Mesendoderm (in vitro differentiated cells): ENCODE results near the gene PRKCA.

Experiments used
- DNase-seq: peaks from one replicate; pipeline ENCODE4 v3.0.0; 2013
- H2AK5ac ChIP-seq: 2 replicates; pipeline ENCODE4 v1.6.1; 2013; ENCODE audit warnings: low read length, inconsistent platforms
- H2BK120ac ChIP-seq: 2 replicates; pipeline ENCODE4 v1.6.1; 2013; ENCODE audit warnings: low read depth, mild to moderate bottlenecking, low read length, moderate library complexity, mixed read lengths
- H2BK15ac ChIP-seq: replicated peaks from 2 replicates; pipeline ENCODE4 v1.6.1; 2013; ENCODE audit warnings: low read depth, mild to moderate bottlenecking, moderate library complexity
- H2BK5ac ChIP-seq: 2 replicates; pipeline ENCODE4 v1.6.1; 2013; ENCODE audit warnings: low read length, inconsistent platforms
- H3K18ac ChIP-seq: 2 replicates; pipeline ENCODE4 v1.6.1; 2013; ENCODE audit warnings: mild to moderate bottlenecking, low read length, mixed read lengths
- H3K23ac ChIP-seq: one replicate; pipeline ENCODE4 v1.6.1; 2013; ENCODE audit warnings: low read length
- H3K27ac ChIP-seq: 2 replicates; pipeline ENCODE4 v1.5.1; 2013; ENCODE audit warnings: low read depth, mild to moderate bottlenecking, inconsistent platforms, low read length, moderate library complexity
- H3K27me3 ChIP-seq: 2 replicates; pipeline ENCODE4 v1.6.1; 2013; ENCODE audit warnings: low read length, control low read depth, mild to moderate bottlenecking, inconsistent platforms; ENCODE audit not compliant: insufficient read depth, poor library complexity
- H3K36me3 ChIP-seq: 2 replicates; pipeline ENCODE4 v1.6.1; 2013; ENCODE audit warnings: low read length, inconsistent platforms; ENCODE audit not compliant: control insufficient read depth, insufficient read depth
- H3K4ac ChIP-seq: one replicate; pipeline ENCODE4 v1.6.1; 2013; ENCODE audit warnings: low read depth, mild to moderate bottlenecking, low read length, moderate library complexity
- H3K4me1 ChIP-seq: 2 replicates; pipeline ENCODE4 v1.6.1; 2013; ENCODE audit warnings: low read depth, low read length, inconsistent platforms; ENCODE audit not compliant: control insufficient read depth
- H3K4me2 ChIP-seq: 2 replicates; pipeline ENCODE4 v1.6.1; 2013; ENCODE audit warnings: low read length
- H3K4me3 ChIP-seq: 2 replicates; pipeline ENCODE4 v1.5.1; 2013; ENCODE audit warnings: mild to moderate bottlenecking, low read length
- H3K56ac ChIP-seq: one replicate; pipeline ENCODE4 v1.6.1; 2013; ENCODE audit warnings: low read length
- H3K79me1 ChIP-seq: 2 replicates; pipeline ENCODE4 v1.6.1; 2013; ENCODE audit warnings: low read length, inconsistent platforms
- H3K79me2 ChIP-seq: 2 replicates; pipeline ENCODE4 v1.6.1; 2013; ENCODE audit warnings: mild to moderate bottlenecking, low read length; ENCODE audit not compliant: control insufficient read depth, insufficient read depth
- H3K9ac ChIP-seq: 2 replicates; pipeline ENCODE4 v1.6.1; 2013; ENCODE audit warnings: low read length, inconsistent platforms
- H4K5ac ChIP-seq: one replicate; pipeline ENCODE4 v1.6.1; 2013; ENCODE audit warnings: low read length
- H4K8ac ChIP-seq: one replicate; pipeline ENCODE4 v1.6.1; 2013; ENCODE audit warnings: low read depth, mild to moderate bottlenecking, control low read depth, low read length, moderate library complexity
- WGBS: extraction: QIAGEN DNeasy Blood & Tissue Kit; methylation state at CpG from one replicate; pipeline ENCODE4 v1.1.7; 2013; ENCODE audit warnings: low lambda C conversion rate, missing lambda C conversion rate; ENCODE audit not compliant: insufficient coverage; ENCODE audit errors: extremely low coverage; 5-methylcytosine and 5-hydroxymethylcytosine counted together

The PRKCA gene

GRCh38 chr17:66574123-66574522, 271.7 kb downstream of the PRKCA start:
- no peak overlapping the region for H3K4me2 ChIP-seq
- no peak overlapping the region for H3K4ac ChIP-seq
- H3K23ac ChIP-seq = no peak overlapping the region
- H3K27ac ChIP-seq = no peak overlapping the region
- H3K56ac ChIP-seq = no peak overlapping the region
- H2BK15ac ChIP-seq = no peak overlapping the region
- H3K36me3 ChIP-seq = no peaks in the 10 kb centered on the region
- no peak overlapping the region for H3K9ac ChIP-seq
- H2AK5ac ChIP-seq = no peak overlapping the region
- no peak overlapping the region for H2BK120ac ChIP-seq
- H2BK5ac ChIP-seq = no peak overlapping the region
- no peak overlapping the region for H3K4me3 ChIP-seq
- H4K5ac ChIP-seq = no peak overlapping the region
- no peaks in the 10 kb centered on the region for H3K4me1 ChIP-seq
- no CpG with 5 or more reads among the region's 4 CpGs for WGBS
- no peak overlapping the region for H4K8ac ChIP-seq
- H3K27me3 ChIP-seq = no peaks in the 10 kb centered on the region
- no peak for DNase-seq
- no peak overlapping the region for H3K18ac ChIP-seq
- H3K79me1 ChIP-seq = no peaks in the 10 kb centered on the region
- H3K79me2 ChIP-seq = no peaks in the 10 kb centered on the region

DNA sequence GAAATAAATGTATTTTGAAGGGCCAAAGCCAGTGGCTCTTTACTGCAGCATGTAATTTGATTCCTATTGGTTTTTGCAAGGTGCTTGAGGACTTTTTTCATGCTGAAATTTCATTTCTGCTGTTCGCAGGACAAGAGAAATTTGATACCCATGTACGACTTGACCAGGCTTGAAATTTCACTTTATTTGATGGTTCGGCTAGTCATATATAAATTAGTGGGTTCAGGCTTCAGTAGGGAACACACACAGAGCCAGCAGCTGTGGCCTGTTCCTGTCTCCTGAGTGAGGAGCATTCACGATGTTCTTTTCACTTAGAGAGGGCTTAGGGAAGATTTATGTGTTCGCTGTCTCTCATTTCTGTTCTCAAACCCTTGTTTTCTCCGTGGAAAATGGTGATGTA, 274.1 kb downstream of the PRKCA start:
- no peak overlapping the region for H3K18ac ChIP-seq
- H3K79me2 ChIP-seq = no peaks in the 10 kb centered on the region
- H3K79me1 ChIP-seq = no peaks in the 10 kb centered on the region
- H2BK120ac ChIP-seq = no peak overlapping the region
- H3K4ac ChIP-seq = no peak overlapping the region
- no peak overlapping the region for H3K4me3 ChIP-seq
- no peak overlapping the region for H3K27ac ChIP-seq
- no peak overlapping the region for H3K9ac ChIP-seq
- no peak overlapping the region for H2AK5ac ChIP-seq
- no peaks in the 10 kb centered on the region for H3K36me3 ChIP-seq
- H3K56ac ChIP-seq = no peak overlapping the region
- H3K27me3 ChIP-seq = no peaks in the 10 kb centered on the region
- H2BK5ac ChIP-seq = no peak overlapping the region
- no peaks in the 10 kb centered on the region for H3K4me1 ChIP-seq
- H3K23ac ChIP-seq = no peak overlapping the region
- no peak overlapping the region for H4K5ac ChIP-seq
- no peak overlapping the region for H2BK15ac ChIP-seq
- no peak for DNase-seq
- no peak overlapping the region for H4K8ac ChIP-seq
- WGBS = no CpG with 5 or more reads among the region's 6 CpGs
- H3K4me2 ChIP-seq = no peak overlapping the region

- Histone ChIP-seq H3K27me3 (no peaks in the 10 kb centered on the region), H3K9ac (no peak overlapping the region), H3K4ac (no peak overlapping the region), H3K18ac (no peak overlapping the region), H3K36me3 (no peaks in the 10 kb centered on the region), H3K27ac (no peak overlapping the region), H4K8ac (no peak overlapping the region), H3K4me1 (no peaks in the 10 kb centered on the region), H3K79me2 (no peaks in the 10 kb centered on the region), H2BK120ac (no peak overlapping the region), H3K56ac (no peak overlapping the region), H3K79me1 (no peaks in the 10 kb centered on the region), H3K4me2 (no peak overlapping the region), H3K4me3 (no peak overlapping the region), H2BK15ac (no peak overlapping the region), H3K23ac (no peak overlapping the region), H2BK5ac (no peak overlapping the region), H4K5ac (no peak overlapping the region), H2AK5ac (no peak overlapping the region)
- no CpG with 5 or more reads among the region's 8 CpGs for WGBS
- no peak for DNase-seq
Measured at GRCh38 chr17:66577041-66577440, 274.6 kb downstream of the PRKCA start.

DNA sequence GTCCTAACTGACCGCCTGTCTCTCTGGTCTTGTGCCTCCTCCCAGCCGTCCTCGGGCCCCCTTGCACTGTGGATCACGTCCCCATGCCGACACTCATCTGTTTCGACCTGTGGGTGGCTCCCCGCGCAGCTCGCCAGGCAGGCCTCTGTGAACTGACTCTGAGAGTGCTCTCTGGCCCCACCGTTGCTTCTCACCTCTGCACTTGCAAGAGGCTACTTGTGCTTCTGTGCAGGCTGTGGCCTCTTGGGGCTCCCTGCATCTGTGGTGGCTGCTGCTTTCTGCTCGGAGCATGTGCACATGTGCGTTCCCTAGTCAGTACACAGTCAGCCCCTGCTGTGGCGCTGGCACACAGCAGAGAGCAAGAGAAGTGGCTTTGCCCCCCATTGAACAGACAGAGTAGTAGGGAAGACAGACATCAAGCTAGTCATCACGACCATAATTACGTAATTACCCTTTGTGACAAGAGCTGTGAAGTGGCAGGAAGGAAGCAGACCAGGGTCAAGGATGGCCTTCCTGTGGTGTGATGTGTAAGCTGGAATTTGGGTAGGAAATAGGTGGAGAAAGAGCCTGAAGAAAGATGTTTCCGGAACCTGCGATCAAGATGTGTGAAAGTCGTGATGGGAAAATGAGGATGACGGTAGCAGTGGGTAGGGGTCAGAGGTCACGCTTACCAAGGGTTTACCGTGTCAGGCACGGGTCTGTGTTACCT, 276.5 kb downstream of the PRKCA start:
- Histone ChIP-seq H3K4me3 (no peak overlapping the region), H3K9ac (no peak overlapping the region), H3K27me3 (no peaks in the 10 kb centered on the region), H3K4me2 (no peak overlapping the region), H3K27ac (no peak overlapping the region), H3K4ac (no peak overlapping the region), H2BK15ac (no peak overlapping the region), H2AK5ac (no peak overlapping the region), H4K5ac (no peak overlapping the region), H3K36me3 (no peaks in the 10 kb centered on the region), H3K4me1 (no peaks in the 10 kb centered on the region), H4K8ac (no peak overlapping the region), H2BK5ac (no peak overlapping the region), H2BK120ac (no peak overlapping the region), H3K79me2 (no peaks in the 10 kb centered on the region), H3K79me1 (no peaks in the 10 kb centered on the region), H3K23ac (peak overlapping the region; percentile 19), H3K56ac (peak overlapping the region; percentile 17), H3K18ac (no peak overlapping the region)
- peak; percentile 27 for DNase-seq
- WGBS = no CpG with 5 or more reads among the region's 22 CpGs

DNA sequence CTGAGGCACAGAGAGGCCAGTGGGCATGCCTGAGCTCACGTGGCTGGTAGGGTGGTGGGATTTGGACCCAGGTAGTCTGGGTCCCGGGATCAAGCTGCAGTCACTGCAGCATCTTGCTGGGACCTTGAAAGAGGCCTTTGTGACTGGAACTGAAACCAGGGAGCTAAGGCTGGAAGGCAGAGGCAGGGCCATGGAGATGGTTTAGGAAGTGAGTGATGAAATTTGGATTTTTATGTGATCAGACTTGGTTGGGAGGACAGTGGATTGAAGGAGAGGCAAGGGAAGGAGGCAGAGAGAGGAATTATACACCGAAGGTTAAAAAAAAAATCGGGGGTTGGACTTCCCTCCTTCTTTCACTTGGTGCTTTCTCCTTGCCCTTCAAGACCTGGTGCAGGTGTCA, 277.1 kb downstream of the PRKCA start:
- Histone ChIP-seq H2BK5ac (no peak overlapping the region), H2BK120ac (no peak overlapping the region), H3K36me3 (no peaks in the 10 kb centered on the region), H2BK15ac (no peak overlapping the region), H3K27me3 (no peaks in the 10 kb centered on the region), H3K79me2 (no peaks in the 10 kb centered on the region), H3K4ac (no peak overlapping the region), H4K5ac (no peak overlapping the region), H4K8ac (no peak overlapping the region), H3K27ac (no peak overlapping the region), H3K79me1 (no peaks in the 10 kb centered on the region), H3K4me3 (no peak overlapping the region), H3K4me2 (no peak overlapping the region), H2AK5ac (no peak overlapping the region), H3K18ac (no peak overlapping the region), H3K23ac (no peak overlapping the region), H3K4me1 (no peaks in the 10 kb centered on the region), H3K56ac (no peak overlapping the region), H3K9ac (no peak overlapping the region)
- no peak for DNase-seq
- no CpG with 5 or more reads among the region's 4 CpGs for WGBS
